ENCODE data around the gene GKN1. TPM values are rescaled to one million over a fixed set of nuclear protein-coding genes. Genes with fewer than 3 reads are reported as not detected.

GKN1 gene
- polyA plus RNA-seq, 1 experiment, result not detected

DNA sequence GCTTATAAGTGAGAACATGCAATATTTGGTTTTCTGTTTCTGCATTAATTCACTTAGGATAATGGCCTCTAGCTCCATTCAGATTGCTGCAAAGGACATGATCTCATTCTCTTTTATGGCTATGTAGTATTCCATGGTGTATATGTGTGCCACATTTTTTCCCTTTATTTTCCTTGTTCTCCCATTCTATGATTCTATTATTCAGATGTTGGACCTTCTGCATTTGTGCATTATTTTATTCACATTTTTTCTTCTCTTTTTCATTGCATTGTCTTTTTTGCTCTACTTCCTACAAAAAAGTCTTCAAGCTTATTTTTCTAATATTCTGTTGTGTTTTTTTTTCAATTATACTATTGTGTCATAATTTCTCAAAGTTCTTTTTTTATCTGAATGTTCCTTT is 27.4 kb downstream of the GKN1 start:
- DNase-seq (ENCODE audit: low read depth), result no peak
- no peaks in the 10 kb centered on the region for H3K27me3 ChIP-seq (ENCODE audit: control insufficient read depth, insufficient read depth, low read length)
- TF ChIP-seq CTCF (IDR thresholded peaks at IDR 0.05; ENCODE audit: insufficient read depth, low read depth, low read length), result no peak
- CTCF ChIA-PET, result interaction anchor here (1.4 kb wide), 1 partner anchor 11 kb away, joined by 3 read pairs; the partner anchor contains the start of gene ANTXR1
- no peaks in the 10 kb centered on the region for H3K36me3 ChIP-seq (ENCODE audit: control insufficient read depth, insufficient read depth, low read length)
- POLR2A ChIA-PET, result no interaction called here
- H3K4me3 ChIP-seq (ENCODE audit: low read depth, low read length), result no peak overlapping the region

- POLR2A ChIA-PET, result no interaction called here
- CTCF ChIA-PET, result interaction anchor here (1.2 kb wide), 2 partner anchors 9 to 303 kb away, joined by 4 read pairs; partner anchors contain the start of gene ANTXR1
Observed at GRCh38 chr2:69003731-69004130, 29.3 kb downstream of the GKN1 start.

DNA sequence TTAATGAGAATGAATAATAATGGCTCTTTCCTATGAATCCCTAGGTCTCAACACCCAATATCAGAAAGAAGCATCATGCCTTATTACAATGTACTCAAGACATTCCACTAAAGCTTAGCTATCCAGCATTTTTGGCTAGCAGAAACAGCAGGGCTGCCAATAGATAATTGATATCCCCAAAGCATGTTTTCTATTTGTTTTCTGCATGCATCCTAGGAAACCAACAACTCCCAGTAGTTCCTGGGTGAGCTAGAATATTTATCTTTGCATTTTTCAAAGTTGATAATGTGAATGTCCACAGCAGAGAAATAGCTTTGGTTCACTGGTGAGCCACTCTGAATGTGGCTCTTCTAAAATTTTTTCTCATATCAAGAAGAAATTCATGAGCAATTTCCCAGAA is 32.7 kb downstream of the GKN1 start:
- POLR2A ChIA-PET, result no interaction called here
- Histone ChIP-seq H3K27me3 (ENCODE audit: control insufficient read depth, insufficient read depth, low read length) (no peaks in the 10 kb centered on the region), H3K4me3 (ENCODE audit: low read depth, low read length) (no peak overlapping the region), H3K36me3 (ENCODE audit: control insufficient read depth, insufficient read depth, low read length) (no peaks in the 10 kb centered on the region)
- DNase-seq (ENCODE audit: low read depth), result no peak
- CTCF ChIA-PET, result interaction anchor here (0.8 kb wide), 1 partner anchor 64 kb away, joined by 4 read pairs; no protein-coding TSS in a partner anchor
- no peak for TF ChIP-seq CTCF (IDR thresholded peaks at IDR 0.05; ENCODE audit: insufficient read depth, low read depth, low read length)

More at GRCh38 chr2:69003731-69004130, 29.3 kb downstream of the GKN1 start:
- DNase-seq (ENCODE audit: low read depth), result no peak
- no peak overlapping the region for H3K4me3 ChIP-seq (ENCODE audit: low read depth, low read length)
- H3K36me3 ChIP-seq (ENCODE audit: control insufficient read depth, insufficient read depth, low read length), result no peaks in the 10 kb centered on the region
- TF ChIP-seq CTCF (IDR thresholded peaks at IDR 0.05; ENCODE audit: insufficient read depth, low read depth, low read length), result no peak
- no peaks in the 10 kb centered on the region for H3K27me3 ChIP-seq (ENCODE audit: control insufficient read depth, insufficient read depth, low read length)

- no peak for TF ChIP-seq CTCF (IDR thresholded peaks at IDR 0.05; ENCODE audit: insufficient read depth, low read depth, low read length)
- CTCF ChIA-PET, result interaction anchor here (0.8 kb wide), 1 partner anchor 64 kb away, joined by 4 read pairs; no protein-coding TSS in a partner anchor
Observed at GRCh38 chr2:69007603-69008002, 33.2 kb downstream of the GKN1 start.

GRCh38 chr2:69010437-69011194 is 36.2 kb downstream of the GKN1 start:
- no peak for DNase-seq (ENCODE audit: low read depth)
- ChIA-PET CTCF (interaction anchor here (0.6 to 3.6 kb wide), 6 partner anchors 67 to 308 kb away, joined by 3 to 22 read pairs (median 3); no protein-coding TSS in a partner anchor), POLR2A (no interaction called here)
- Histone ChIP-seq H3K27me3 (ENCODE audit: control insufficient read depth, insufficient read depth, low read length) (no peaks in the 10 kb centered on the region), H3K4me3 (ENCODE audit: low read depth, low read length) (no peak overlapping the region), H3K36me3 (ENCODE audit: control insufficient read depth, insufficient read depth, low read length) (no peaks in the 10 kb centered on the region)
- TF ChIP-seq CTCF (IDR thresholded peaks at IDR 0.05; ENCODE audit: insufficient read depth, low read depth, low read length), result no peak

More at GRCh38 chr2:69007603-69008002, 33.2 kb downstream of the GKN1 start:
- Histone ChIP-seq H3K27me3 (ENCODE audit: control insufficient read depth, insufficient read depth, low read length) (no peaks in the 10 kb centered on the region), H3K4me3 (ENCODE audit: low read depth, low read length) (no peak overlapping the region), H3K36me3 (ENCODE audit: control insufficient read depth, insufficient read depth, low read length) (no peaks in the 10 kb centered on the region)
- POLR2A ChIA-PET, result no interaction called here
- no peak for DNase-seq (ENCODE audit: low read depth)

All from BJ (cell line).